GM10248 (cell line): ENCODE measurements around the gene NHERF2.
A peak's percentile ranks its signal among the peaks of the same experiment; 100 is the strongest.

Experiments used
- CTCF ChIA-PET: fragments of 300-600 bp; sonication (Branson Sonifier 250); formaldehyde crosslinking; extraction: SDS; loops from one replicate; lab custom pipeline; 2021; ENCODE audit warnings: antibody characterized with exemption; lab: Yijun Ruan, JAX
- POLR2A ChIA-PET: fragments of 350-650 bp; sonication (Branson Sonifier 250); formaldehyde crosslinking; extraction: SDS; loops from one replicate; lab custom pipeline; 2020; ENCODE audit warnings: antibody characterized with exemption; lab: Yijun Ruan, JAX
- DNase-seq: peaks from one replicate; pipeline ENCODE4 v3.0.0; 2012; ENCODE audit errors: extremely low spot score
- TF ChIP-seq, protein P1 (sequence below): IDR thresholded peaks from 2 replicates; pipeline ENCODE4 v1.5.1; 2012; ENCODE audit warnings: mild to moderate bottlenecking, low read depth; ENCODE audit errors: extremely low read depth, missing control alignments, control extremely low read depth

NHERF2 gene

DNA sequence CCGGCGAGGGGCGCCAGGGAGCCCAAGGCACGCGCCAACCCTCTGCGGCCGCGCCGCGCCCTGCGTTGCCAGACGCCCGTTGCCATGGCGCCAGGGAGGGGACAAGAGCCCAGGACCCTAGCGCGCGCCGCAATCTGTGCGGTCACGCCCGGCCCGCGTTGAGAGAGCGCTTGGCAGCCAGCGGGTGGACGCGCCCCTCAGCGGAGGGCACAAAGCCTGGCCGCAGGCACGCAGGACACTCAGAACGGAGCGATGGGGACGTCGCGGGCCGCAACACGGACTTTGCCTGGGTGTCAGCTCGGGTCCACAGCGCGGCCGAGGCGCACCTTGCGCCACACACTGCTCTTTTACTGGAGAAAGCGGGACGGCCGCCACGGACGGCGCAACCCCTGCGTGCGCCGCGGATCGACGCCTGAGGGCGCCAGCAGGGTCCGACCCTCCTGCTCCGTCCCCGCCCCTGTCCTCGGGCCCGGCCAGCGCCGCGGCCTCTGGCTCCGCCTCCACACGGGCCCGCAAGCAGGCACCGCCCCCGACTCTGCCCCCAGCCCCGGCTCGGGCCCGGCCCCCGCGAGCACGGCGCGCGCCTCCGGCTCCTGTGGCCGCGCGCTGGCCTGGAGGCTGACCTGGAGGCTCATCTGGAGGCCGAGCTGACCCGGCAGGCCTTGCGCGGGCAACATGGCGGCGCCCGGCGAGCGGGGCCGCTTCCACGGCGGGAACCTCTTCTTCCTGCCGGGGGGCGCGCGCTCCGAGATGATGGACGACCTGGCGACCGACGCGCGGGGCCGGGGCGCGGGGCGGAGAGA is 43.0 kb upstream of the NHERF2 start, which contains the start of gene GFER:
Gene GFER, plus strand, starts transcription at position 650 of the 803 bp plus-strand sequence. Its CDS starts 26 bp downstream, at position 676.
- TF ChIP-seq, protein P1, sequence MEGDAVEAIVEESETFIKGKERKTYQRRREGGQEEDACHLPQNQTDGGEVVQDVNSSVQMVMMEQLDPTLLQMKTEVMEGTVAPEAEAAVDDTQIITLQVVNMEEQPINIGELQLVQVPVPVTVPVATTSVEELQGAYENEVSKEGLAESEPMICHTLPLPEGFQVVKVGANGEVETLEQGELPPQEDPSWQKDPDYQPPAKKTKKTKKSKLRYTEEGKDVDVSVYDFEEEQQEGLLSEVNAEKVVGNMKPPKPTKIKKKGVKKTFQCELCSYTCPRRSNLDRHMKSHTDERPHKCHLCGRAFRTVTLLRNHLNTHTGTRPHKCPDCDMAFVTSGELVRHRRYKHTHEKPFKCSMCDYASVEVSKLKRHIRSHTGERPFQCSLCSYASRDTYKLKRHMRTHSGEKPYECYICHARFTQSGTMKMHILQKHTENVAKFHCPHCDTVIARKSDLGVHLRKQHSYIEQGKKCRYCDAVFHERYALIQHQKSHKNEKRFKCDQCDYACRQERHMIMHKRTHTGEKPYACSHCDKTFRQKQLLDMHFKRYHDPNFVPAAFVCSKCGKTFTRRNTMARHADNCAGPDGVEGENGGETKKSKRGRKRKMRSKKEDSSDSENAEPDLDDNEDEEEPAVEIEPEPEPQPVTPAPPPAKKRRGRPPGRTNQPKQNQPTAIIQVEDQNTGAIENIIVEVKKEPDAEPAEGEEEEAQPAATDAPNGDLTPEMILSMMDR, result peak; percentile 68
- ChIA-PET CTCF (interaction anchor here (0.8 to 5.5 kb wide), 6 partner anchors 11 to 168 kb away, joined by 3 to 30 read pairs (median 4); no protein-coding TSS in a partner anchor), POLR2A (interaction anchor here (0.6 to 3.2 kb wide), 3 partner anchors 19 to 172 kb away, joined by 4 to 21 read pairs (median 9); partner anchors contain the start of genes RPS2 and TRAF7)
- peak; percentile 97 for DNase-seq

DNA sequence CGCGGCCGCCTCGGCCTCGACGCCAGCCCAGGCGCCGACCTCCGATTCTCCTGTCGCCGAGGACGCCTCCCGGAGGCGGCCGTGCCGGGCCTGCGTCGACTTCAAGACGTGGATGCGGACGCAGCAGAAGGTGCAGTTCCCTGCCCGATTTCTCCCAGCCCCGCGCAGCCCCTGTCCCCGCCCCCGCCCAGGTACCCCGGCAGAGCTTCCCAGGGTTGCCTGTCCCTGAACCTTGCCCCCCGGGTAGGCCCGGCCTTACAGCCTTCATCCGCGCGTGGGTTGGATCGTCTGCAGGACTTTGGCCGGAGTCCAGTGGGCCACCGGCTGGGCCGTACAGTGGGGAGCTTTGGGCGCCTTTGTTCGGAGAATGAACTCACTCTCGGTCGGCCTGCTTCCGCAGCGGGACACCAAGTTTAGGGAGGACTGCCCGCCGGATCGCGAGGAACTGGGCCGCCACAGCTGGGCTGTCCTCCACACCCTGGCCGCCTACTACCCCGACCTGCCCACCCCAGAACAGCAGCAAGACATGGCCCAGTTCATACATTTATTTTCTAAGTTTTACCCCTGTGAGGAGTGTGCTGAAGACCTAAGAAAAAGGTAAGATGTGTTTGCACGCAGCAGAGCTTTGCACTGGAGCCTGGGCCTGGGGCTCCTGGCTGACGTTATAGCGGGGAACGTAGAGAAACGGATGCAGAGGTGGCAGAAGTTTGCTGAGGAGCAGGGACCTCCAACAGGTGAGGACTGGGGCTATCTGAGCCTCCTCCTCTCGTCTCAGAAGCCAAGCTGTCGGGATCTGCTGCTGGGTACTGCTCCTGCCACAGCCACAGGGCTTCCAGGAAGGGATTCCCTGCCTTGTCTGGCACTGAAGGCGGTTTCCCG is 42.1 kb upstream of the NHERF2 start:
- DNase-seq, result no peak
- ChIA-PET CTCF (interaction anchor here (0.8 to 5.5 kb wide), 4 partner anchors 19 to 167 kb away, joined by 3 to 30 read pairs (median 4); no protein-coding TSS in a partner anchor), POLR2A (interaction anchor here (0.6 to 2.6 kb wide), 2 partner anchors 19 to 171 kb away, joined by 4 to 9 read pairs; partner anchors contain the start of genes RPS2 and TRAF7)
- TF ChIP-seq, protein P1, result no peak

DNA sequence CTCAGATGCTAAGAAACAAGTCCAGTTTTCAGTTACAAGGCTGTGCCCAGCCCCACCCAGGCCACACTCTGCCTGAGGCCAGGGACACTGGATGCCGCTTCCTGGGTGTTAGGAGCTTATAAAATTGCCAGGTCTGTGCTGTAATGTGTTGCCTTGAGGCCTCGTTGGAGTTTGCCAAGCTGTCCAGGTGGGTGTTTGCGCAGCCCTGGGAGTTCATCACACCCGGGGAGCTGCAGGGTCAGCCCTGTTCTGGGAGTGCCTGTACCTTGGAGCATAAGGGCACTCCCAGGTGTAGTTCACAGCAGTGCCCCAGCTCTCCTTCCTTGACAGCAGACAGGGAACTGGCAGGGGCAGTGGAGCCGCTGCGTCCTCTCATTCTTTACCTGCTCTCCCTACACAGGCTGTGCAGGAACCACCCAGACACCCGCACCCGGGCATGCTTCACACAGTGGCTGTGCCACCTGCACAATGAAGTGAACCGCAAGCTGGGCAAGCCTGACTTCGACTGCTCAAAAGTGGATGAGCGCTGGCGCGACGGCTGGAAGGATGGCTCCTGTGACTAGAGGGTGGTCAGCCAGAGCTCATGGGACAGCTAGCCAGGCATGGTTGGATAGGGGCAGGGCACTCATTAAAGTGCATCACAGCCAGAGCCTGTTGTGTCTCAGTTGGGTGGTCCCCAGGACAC is 41.1 kb upstream of the NHERF2 start:
- TF ChIP-seq, protein P1, result no peak
- POLR2A ChIA-PET, result interaction anchor here (1.2 to 2.6 kb wide), 2 partner anchors 20 to 25 kb away, joined by 4 to 9 read pairs; partner anchors contain the start of gene RPS2
- CTCF ChIA-PET, result interaction anchor here (5.5 kb wide), 1 partner anchor 18 kb away, joined by 30 read pairs; no protein-coding TSS in a partner anchor
- no peak for DNase-seq

DNA sequence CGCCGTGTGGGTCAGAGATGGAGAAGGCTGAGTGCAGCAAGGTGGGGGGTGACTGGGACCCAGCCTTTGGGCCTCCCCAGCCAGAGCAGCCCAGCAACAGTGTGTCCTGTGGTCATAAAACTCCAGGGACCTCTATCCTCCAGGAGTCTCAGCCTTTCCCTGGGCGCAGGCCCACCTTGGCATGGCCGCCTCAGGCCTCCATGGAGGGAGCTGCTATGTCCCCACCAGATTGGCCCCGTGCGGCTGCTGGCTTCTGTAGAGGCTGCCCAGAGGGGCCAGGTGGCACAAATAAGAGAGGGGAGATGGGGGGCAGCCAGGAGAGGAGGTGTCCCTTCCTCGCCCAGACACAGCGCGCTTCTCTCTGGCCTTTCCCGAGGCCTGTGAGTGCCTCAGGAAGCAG is 39.5 kb upstream of the NHERF2 start:
- TF ChIP-seq, protein P1, result no peak
- ChIA-PET POLR2A (interaction anchor here (1.4 to 1.8 kb wide), 2 partner anchors 22 to 168 kb away, joined by 4 to 5 read pairs; partner anchors contain the start of genes RPS2 and TRAF7), CTCF (interaction anchor here (5.5 kb wide), 1 partner anchor 17 kb away, joined by 30 read pairs; no protein-coding TSS in a partner anchor)
- no peak for DNase-seq

DNA sequence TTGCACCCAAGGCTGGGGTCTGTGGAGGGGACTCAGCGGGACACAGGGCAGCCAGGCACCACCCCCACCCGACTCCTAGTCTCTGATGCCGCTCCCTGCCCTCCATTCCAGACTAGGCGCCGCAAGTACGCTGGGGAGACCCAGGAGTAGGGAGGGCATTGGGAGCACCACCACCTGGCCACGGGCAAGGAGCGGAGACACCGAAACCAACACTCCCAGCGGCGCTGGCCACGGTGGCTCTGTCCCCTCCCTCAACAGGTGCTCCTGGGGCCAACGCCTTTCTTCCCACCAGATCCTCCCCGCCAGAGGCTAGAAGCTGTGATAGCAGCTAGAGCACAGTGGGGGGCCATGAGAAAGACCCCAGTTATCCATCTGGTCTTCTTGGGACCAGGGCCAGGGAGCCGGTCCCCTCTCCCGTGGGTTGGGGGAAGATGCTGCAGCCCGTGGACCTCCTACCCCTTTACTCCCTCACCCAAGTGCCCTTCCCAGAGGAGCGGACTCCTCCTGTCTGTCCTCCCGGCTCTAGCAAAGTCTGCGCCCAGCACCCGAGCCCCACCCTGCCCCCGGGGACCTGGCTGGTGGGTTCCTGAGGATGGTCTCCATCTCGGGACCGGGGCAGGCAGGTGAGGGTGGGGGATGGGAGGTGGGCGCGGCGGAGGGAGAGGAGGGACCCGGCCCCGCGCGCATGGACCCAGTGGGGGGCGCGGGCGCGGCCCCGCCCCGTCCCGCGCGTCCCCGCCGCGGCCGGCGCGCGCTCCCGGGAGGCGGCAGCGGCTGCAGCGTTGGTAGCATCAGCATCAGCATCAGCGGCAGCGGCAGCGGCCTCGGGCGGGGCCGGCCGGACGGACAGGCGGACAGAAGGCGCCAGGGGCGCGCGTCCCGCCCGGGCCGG is 37.2 kb upstream of the NHERF2 start, which contains the start of gene SYNGR3:
Gene SYNGR3, plus strand, starts transcription at position 762 of the 892 bp plus-strand sequence. CDS start 133 bp downstream, outside the sequence.
- TF ChIP-seq, protein P1, result no peak
- POLR2A ChIA-PET, result interaction anchor here (2.2 to 3.3 kb wide), 2 partner anchors 24 to 166 kb away, joined by 9 to 22 read pairs; partner anchors contain the start of genes RPS2 and TRAF7
- DNase-seq, result no peak
- CTCF ChIA-PET, result interaction anchor here (5.5 to 7.3 kb wide), 2 partner anchors 14 kb away, joined by 30 to 63 read pairs; no protein-coding TSS in a partner anchor
